ENCODE measurements around the gene PSMD2.

PSMD2 gene

GRCh38 chr3:184317201-184317600 is 18.2 kb downstream of the PSMD2 start:
- no peak for DNase-seq (ENCODE audit: low spot score)

DNA sequence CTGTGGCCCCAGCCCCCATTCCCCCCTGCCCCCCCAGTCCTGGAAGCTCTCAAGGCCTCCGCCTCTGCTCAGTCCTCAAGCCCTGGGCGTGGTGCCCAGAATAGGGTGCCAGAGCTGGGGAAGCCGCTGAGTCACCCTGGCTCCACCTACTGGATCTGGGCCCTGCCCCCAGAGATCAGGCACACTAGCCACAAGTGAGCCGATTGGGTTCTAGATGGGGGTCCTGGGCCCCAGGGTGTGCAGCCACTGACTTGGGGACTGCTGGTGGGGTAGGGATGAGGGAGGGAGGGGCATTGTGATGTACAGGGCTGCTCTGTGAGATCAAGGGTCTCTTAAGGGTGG is 21.0 kb downstream of the PSMD2 start:
- peak; percentile 89 for DNase-seq (ENCODE audit: low spot score)

DNA sequence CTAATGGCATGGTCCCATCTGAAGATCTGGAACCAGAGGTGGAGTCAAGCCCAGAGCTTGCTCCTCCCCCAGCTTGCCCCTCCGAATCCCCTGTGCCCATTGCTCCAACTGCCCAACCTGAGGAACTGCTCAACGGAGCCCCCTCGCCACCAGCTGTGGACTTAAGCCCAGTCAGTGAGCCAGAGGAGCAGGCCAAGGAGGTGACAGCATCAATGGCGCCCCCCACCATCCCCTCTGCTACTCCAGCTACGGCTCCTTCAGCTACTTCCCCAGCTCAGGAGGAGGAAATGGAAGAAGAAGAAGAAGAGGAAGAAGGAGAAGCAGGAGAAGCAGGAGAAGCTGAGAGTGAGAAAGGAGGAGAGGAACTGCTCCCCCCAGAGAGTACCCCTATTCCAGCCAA is 22.6 kb downstream of the PSMD2 start:
- DNase-seq (ENCODE audit: low spot score): no peak

DNA sequence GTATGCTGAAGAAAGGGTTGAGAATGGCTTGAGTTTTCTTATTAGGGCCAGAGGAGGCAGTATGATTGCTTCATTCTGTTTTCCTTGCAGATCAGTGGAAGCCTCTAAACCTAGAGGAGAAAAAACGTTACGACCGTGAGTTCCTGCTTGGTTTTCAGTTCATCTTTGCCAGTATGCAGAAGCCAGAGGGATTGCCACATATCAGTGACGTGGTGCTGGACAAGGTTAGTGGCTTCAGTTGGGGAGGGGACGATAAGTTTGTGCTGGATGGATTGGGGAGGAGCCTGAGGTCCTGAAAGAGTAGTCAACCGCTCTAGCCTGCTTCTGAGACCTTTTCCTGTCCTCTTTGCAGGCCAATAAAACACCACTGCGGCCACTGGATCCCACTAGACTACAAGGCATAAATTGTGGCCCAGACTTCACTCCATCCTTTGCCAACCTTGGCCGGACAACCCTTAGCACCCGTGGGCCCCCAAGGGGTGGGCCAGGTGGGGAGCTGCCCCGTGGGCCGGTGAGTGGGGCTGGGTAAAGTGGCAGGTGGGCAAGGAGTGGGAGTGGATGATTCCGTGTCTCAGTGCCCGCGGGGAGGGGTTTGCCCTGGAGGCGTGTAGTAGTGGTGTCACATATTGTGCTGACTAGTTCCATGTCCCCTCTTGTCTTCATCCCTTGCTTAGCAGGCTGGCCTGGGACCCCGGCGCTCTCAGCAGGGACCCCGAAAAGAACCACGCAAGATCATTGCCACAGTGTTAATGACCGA is 23.9 kb downstream of the PSMD2 start:
- DNase-seq (ENCODE audit: low spot score): no peak

DNA sequence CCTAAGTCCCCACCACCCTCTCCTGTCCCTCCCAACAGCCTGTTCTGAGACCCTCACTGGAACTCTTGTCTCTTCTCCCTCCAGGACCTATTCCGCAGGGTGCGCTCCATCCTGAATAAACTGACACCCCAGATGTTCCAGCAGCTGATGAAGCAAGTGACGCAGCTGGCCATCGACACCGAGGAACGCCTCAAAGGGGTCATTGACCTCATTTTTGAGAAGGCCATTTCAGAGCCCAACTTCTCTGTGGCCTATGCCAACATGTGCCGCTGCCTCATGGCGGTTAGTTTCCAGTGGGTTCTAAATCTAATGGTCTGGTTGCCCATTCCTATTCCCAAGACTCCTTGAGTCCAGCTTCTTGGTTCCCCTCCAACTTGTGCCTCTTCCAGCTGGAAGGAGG is 24.7 kb downstream of the PSMD2 start:
- no peak for DNase-seq (ENCODE audit: low spot score)

- DNase-seq (ENCODE audit: low spot score): no peak
Measured at GRCh38 chr3:184325269-184325668, 26.2 kb downstream of the PSMD2 start.

DNA sequence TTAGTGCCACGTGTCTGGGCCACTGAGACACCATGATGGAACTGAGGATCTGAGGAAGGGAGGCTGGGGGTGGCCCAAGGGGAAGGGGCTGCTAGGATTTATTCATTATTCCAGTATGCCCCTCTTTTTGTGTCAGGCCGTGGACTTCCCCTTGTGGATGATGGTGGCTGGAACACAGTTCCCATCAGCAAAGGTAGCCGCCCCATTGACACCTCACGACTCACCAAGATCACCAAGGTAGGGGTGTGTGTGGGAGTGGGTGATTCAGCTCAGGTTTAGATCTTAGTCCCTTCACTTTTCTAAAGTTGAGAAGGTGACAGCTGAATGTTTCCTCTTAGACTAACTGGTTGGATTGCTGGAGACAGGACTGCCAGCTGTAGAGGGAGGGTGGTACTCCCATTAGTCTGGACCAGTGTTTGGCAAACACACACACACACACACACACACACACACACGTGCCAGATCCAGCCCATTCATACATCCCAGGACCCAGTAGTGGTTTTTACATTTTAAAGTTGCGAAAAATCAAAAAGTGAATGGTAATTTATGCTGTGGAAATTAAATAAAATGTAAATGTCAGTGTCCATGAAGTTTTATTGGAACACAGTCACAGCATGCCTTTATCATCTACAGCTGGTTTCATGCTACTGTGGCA is 26.8 kb downstream of the PSMD2 start:
- DNase-seq (ENCODE audit: low spot score): no peak

- no peak for DNase-seq (ENCODE audit: low spot score)
Measured at GRCh38 chr3:184327171-184327570, 28.1 kb downstream of the PSMD2 start.

GRCh38 chr3:184328516-184328915 is 29.5 kb downstream of the PSMD2 start:
- DNase-seq (ENCODE audit: low spot score): no peak

- DNase-seq (ENCODE audit: low spot score): no peak
Measured at GRCh38 chr3:184332370-184333090, 33.5 kb downstream of the PSMD2 start.

GRCh38 chr3:184333190-184333589 is 34.1 kb downstream of the PSMD2 start:
- DNase-seq (ENCODE audit: low spot score): no peak

- DNase-seq (ENCODE audit: low spot score): no peak
Measured at GRCh38 chr3:184333700-184334099, 34.7 kb downstream of the PSMD2 start.

- DNase-seq (ENCODE audit: low spot score): no peak
Measured at GRCh38 chr3:184334470-184335158, 35.6 kb downstream of the PSMD2 start.

- DNase-seq (ENCODE audit: low spot score): no peak
Measured at GRCh38 chr3:184335291-184335660, 36.2 kb downstream of the PSMD2 start.

GRCh38 chr3:184335661-184336546 is 36.9 kb downstream of the PSMD2 start:
- DNase-seq (ENCODE audit: low spot score): peak; percentile 94

DNA sequence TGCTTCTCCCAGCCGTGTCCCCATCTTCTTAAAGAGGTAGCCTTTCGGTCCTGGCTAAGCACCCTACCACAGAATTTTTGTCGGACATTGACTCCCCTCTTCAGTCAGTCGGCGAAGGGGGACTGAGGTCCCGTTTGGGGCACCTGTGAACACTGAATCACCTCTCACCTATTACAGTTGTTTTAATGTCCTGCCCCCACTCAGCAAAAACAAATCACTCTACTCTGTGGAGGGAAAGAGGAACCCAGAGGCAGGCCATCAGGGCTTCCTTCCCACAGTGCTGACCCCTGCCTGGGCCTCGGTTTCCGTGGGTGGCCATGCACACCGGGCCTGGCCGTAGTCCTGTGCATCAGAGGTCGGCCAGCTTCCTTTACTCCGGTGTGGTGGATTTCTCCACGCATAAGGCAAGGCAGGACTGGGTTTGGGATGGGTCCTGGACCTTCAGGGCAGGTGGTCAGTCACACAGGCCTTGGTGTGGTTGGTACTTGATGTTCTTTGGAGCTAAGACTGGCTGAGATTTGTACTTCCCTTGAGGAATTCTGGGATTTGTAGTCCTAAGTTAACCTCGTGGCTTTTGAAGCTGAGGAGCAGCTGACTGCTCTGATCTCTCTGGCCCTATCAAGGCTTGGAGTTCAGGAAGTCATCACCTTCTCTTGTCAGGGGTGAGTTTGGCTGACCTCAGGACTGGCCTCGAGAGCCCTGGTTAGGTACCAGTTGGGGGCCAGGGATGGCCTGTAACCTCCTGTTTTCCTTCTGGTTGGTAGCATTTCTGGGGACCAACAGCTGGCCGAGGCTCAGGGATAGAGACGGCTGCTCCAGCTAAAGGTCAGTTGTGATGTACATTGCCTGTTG is 37.7 kb downstream of the PSMD2 start:
- DNase-seq (ENCODE audit: low spot score): peak; percentile 65

DNA sequence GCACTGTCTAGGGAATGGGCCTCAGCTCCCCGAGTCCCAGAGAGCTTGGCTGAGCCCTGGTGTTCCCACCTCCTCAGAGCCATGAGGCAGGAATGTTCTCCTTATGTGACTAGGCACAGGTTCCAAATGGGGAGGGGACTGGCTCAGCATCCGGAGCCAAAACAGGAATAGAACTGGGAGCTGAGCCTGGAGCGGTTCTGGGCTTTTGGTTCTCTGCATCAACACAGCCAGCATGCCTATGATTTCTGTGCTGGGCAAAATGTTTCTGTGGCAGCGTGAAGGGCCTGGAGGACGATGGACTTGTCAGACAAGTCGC is 38.3 kb downstream of the PSMD2 start, which contains the start of gene FAM131A:
TSS of gene FAM131A (plus strand) at position 202 of the 316 bp plus-strand sequence. CDS start at position 233, 31 bp downstream.
- DNase-seq (ENCODE audit: low spot score): no peak

- no peak for DNase-seq (ENCODE audit: low spot score)
Measured at GRCh38 chr3:184337981-184338380, 38.9 kb downstream of the PSMD2 start.

DNA sequence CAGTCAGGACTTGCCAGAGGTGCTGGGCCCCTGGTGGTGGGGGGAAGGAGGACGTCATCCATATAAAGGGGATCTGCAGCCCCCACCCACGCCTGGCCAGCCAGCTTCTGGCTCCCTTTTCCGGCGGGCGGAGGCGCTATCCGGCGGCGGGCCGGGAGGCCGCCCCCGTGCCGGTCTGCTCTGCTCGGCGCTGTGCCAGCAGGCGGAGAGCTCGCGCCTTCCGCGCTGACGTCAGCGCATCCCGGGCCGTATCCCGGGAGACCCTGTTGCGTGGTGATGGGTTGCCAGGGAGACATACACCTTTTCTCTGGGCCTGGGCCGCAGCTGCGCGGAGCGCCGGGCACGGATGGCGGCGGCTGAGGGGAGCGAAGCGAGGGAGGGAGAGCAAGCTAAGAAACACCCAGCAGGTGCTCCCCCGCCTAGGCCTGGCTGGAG is 39.5 kb downstream of the PSMD2 start:
- no peak for DNase-seq (ENCODE audit: low spot score)

DNA sequence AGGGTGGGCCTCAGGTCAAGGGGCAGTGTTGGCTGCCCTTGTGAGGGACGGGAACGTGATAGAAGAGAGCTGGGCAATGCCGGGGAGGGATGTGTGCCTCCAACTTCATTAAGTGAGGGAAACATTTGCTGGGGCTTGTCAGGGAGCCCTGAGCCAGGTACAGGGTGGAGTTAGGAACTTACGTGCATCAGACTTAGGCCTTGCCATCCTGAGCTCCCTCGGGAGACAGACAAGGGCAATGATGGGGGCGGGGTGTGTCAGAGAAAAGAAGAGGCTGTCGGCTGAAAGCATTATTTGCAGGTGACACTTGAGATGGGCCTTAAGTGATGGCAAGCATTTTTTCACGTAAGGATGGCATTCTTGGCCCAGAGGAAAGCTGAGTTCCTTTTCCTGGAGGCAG is 40.0 kb downstream of the PSMD2 start:
- no peak for DNase-seq (ENCODE audit: low spot score)

Data from D341Med (cell line).